GM23338 (cell line): ENCODE results near the gene BARD1. TPM values are rescaled to one million over a fixed set of nuclear protein-coding genes. Genes with fewer than 3 reads are reported as not detected.

ENCODE experiments used
- ATAC-seq: fragments of 200-7000 bp; cut with Tn5 transposase; 3 replicates; pipeline ENCODE4 v1.9.1; 2020
- DNase-seq: peaks from one replicate; pipeline ENCODE4 v3.0.0-alpha.2; 2015; ENCODE audit warnings: low spot score
- H2AFZ ChIP-seq: fragments of 200-600 bp; sonication (generic); 2 replicates; pipeline ENCODE4 v1.8.0; 2016; ENCODE audit warnings: antibody characterized with exemption, mild to moderate bottlenecking, moderate library complexity
- H3F3A ChIP-seq: fragments of 200-600 bp; sonication (generic); replicated peaks from 2 replicates; pipeline ENCODE4 v1.8.0; 2017; ENCODE audit warnings: antibody characterized with exemption, mixed run types, low read depth
- H3K27ac ChIP-seq: fragments of 200-600 bp; sonication (generic); 2 replicates; pipeline ENCODE4 v1.6.1; 2016; ENCODE audit warnings: low read depth
- H3K27me3 ChIP-seq: fragments of 200-600 bp; sonication (generic); 2 replicates; pipeline ENCODE4 v1.8.0; 2016; ENCODE audit warnings: mild to moderate bottlenecking, mixed run types, moderate library complexity; ENCODE audit not compliant: insufficient read depth
- H3K36me3 ChIP-seq: fragments of 200-600 bp; sonication (generic); 2 replicates; pipeline ENCODE4 v1.8.0; 2016; ENCODE audit warnings: mild to moderate bottlenecking; ENCODE audit not compliant: insufficient read depth
- H3K4me1 ChIP-seq: fragments of 200-600 bp; sonication (generic); 2 replicates; pipeline ENCODE4 v1.8.0; 2016; ENCODE audit warnings: mild to moderate bottlenecking, moderate library complexity; ENCODE audit not compliant: insufficient read depth
- H3K4me2 ChIP-seq: fragments of 200-600 bp; sonication (generic); 2 replicates; pipeline ENCODE4 v1.7.1; 2017; ENCODE audit warnings: mixed run types
- H3K4me3 ChIP-seq: fragments of 200-600 bp; sonication (generic); 2 replicates; pipeline ENCODE4 v1.6.1; 2016; ENCODE audit warnings: mixed run types
- H3K79me2 ChIP-seq: fragments of 200-600 bp; sonication (generic); replicated peaks from 2 replicates; pipeline ENCODE4 v1.8.0; 2017; ENCODE audit warnings: mild to moderate bottlenecking; ENCODE audit not compliant: insufficient read depth
- H3K9me2 ChIP-seq: fragments of 200-600 bp; sonication (generic); 2 replicates; pipeline ENCODE4 v1.8.0; 2017; ENCODE audit not compliant: insufficient read depth
- H4K20me1 ChIP-seq: fragments of 200-600 bp; sonication (generic); replicated peaks from 2 replicates; pipeline ENCODE4 v1.8.0; 2017; ENCODE audit warnings: mild to moderate bottlenecking; ENCODE audit not compliant: insufficient read depth
- H3K27ac Mint-ChIP-seq: 2 replicates; pipeline ENCODE4 v1.8.0; 2020; ENCODE audit warnings: inconsistent platforms, mild to moderate bottlenecking, moderate library complexity, mixed read lengths
- H3K27me3 Mint-ChIP-seq: 3 replicates; pipeline ENCODE4 v1.8.0; 2022; ENCODE audit warnings: low read depth, mild to moderate bottlenecking, moderate library complexity, mixed read lengths, inconsistent platforms; ENCODE audit not compliant: insufficient read depth, poor library complexity
- H3K36me3 Mint-ChIP-seq: 3 replicates; pipeline ENCODE4 v1.8.0; 2021; ENCODE audit warnings: low read depth, mild to moderate bottlenecking, inconsistent platforms, moderate library complexity, mixed read lengths
- H3K4me1 Mint-ChIP-seq: 3 replicates; pipeline ENCODE4 v1.8.0; 2020; ENCODE audit warnings: mild to moderate bottlenecking, inconsistent platforms, mixed read lengths
- H3K4me3 Mint-ChIP-seq: 3 replicates; pipeline ENCODE4 v1.8.0; 2021; ENCODE audit warnings: moderate library complexity, mild to moderate bottlenecking, inconsistent platforms, mixed read lengths
- H3K9me3 Mint-ChIP-seq: 3 replicates; pipeline ENCODE4 v1.8.0; 2020; ENCODE audit warnings: moderate library complexity, mild to moderate bottlenecking, inconsistent platforms, mixed read lengths
- CREB1 ChIP-seq: fragments of 250-450 bp; sonication (Bioruptor Pico); IDR thresholded peaks from 2 replicates; pipeline ENCODE4 v1.5.0; 2020; ENCODE audit warnings: low read depth, mild to moderate bottlenecking, moderate library complexity
- EZH2 ChIP-seq: fragments of 200-600 bp; sonication (generic); IDR thresholded peaks from one replicate; pipeline ENCODE4 v1.8.0; 2017; ENCODE audit warnings: antibody characterized with exemption, mild to moderate bottlenecking, low read depth; ENCODE audit not compliant: unreplicated experiment
- EZH2phosphoT487 ChIP-seq: fragments of 200-600 bp; sonication (generic); IDR thresholded peaks from one replicate; pipeline ENCODE4 v1.8.1; 2018; ENCODE audit warnings: antibody characterized with exemption; ENCODE audit not compliant: unreplicated experiment
- JUNB ChIP-seq: IDR thresholded peaks from one replicate; pipeline ENCODE4 v1.6.1; 2016; ENCODE audit warnings: antibody characterized with exemption; ENCODE audit not compliant: unreplicated experiment
- NANOG ChIP-seq: IDR thresholded peaks from 2 replicates; pipeline ENCODE4 v1.6.1; 2016; ENCODE audit warnings: antibody characterized with exemption, borderline replicate concordance
- POLR2AphosphoS5 ChIP-seq: IDR thresholded peaks from 2 replicates; pipeline ENCODE4 v1.6.1; 2016; ENCODE audit warnings: antibody characterized with exemption, low read depth
- STAT1 ChIP-seq: IDR thresholded peaks from one replicate; pipeline ENCODE4 v1.6.1; 2016; ENCODE audit warnings: antibody characterized with exemption; ENCODE audit not compliant: unreplicated experiment
- ZNF114 ChIP-seq: fragments of 250-450 bp; sonication (Bioruptor Pico); IDR thresholded peaks from 2 replicates; pipeline ENCODE4 v1.5.0; 2020; ENCODE audit warnings: mild to moderate bottlenecking, moderate library complexity
- ZNF331 ChIP-seq: fragments of 250-450 bp; sonication (Bioruptor Pico); IDR thresholded peaks from 2 replicates; pipeline ENCODE4 v1.5.0; 2020; ENCODE audit warnings: low read depth, mild to moderate bottlenecking, moderate library complexity
- polyA plus RNA-seq: library from polyadenylated mRNA; unstranded; fragments of >200 nt; fragmentation: Nextera tagmentation; extraction: Ambion mirVana; gene quantifications from 2 replicates; pipeline ENCODE4 v1.2.1, GENCODE V29; 2016
- total RNA-seq: library from RNA; depleted of rRNA; stranded (reverse); fragments of >200 nt; shearing (Covaris generic); gene quantifications from 2 replicates; pipeline ENCODE4 v1.2.3, GENCODE V29; 2014
- TF ChIP-seq, protein P1 (sequence below): fragments of 250-450 bp; sonication (Bioruptor Pico); IDR thresholded peaks from 2 replicates; pipeline ENCODE4 v1.5.0; 2020; ENCODE audit warnings: mild to moderate bottlenecking, moderate library complexity
- TF ChIP-seq, protein P2 (sequence below), 2 experiments: fragments of 200-600 bp in 1 of 2; sonication (generic) in 1 of 2; conservative IDR thresholded peaks; 2 replicates each; pipeline versions ENCODE4 v1.5.1 to v1.6.1; 2016 to 2017; ENCODE audit warnings: antibody characterized with exemption in 2 of 2, low read depth in 2 of 2, mild to moderate bottlenecking in 2 of 2, moderate library complexity in 1 of 2
- TF ChIP-seq, protein P3 (sequence below): IDR thresholded peaks from one replicate; pipeline ENCODE4 v1.6.1; 2018; ENCODE audit warnings: antibody characterized with exemption; ENCODE audit not compliant: unreplicated experiment
- TF ChIP-seq, protein P4 (sequence below): IDR thresholded peaks from 2 replicates; pipeline ENCODE4 v1.6.1; 2016; ENCODE audit warnings: antibody characterized with exemption

The BARD1 gene
- total and polyA plus RNA-seq, 2 experiments from 2014 or later, result 33.9 to 61.0 TPM

DNA sequence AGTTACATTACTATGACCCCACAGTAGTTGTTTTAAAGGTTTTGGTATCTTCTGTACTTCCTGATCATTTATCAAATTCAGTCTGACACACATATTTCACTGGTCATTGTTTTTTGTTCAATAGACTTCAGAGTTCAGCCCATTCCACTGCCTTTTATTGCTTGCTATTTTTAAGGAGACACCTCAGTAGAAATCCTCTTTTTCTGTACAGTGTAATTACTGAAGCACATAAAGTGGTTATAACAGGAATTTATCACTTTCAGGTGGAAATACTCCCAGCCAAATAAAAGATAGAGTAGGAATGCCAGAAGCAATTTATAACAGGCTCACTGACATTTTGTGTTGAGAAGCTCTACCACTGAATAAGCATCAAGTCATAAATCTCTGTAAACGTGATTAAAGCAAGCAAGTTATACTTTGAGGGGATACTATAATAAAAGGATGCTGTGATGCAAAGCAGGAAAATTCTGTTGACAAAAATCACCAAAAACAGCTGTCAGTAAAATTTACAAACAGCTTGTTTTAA is 6.6 kb upstream of the BARD1 start:
- no peaks in the 10 kb centered on the region; the same call in 1 of the 2 replicates for H3K9me2 ChIP-seq
- no peaks in the 10 kb centered on the region for H3K79me2 ChIP-seq
- TF ChIP-seq NANOG (no peak), EZH2 (no peak), CREB1 (CRISPR knock-in tag) (no peak), ZNF331 (CRISPR knock-in tag) (no peak), POLR2AphosphoS5 (no peak), STAT1 (no peak), JUNB (no peak), EZH2phosphoT487 (no peak), ZNF114 (CRISPR knock-in tag) (no peak)
- TF ChIP-seq, protein P1, sequence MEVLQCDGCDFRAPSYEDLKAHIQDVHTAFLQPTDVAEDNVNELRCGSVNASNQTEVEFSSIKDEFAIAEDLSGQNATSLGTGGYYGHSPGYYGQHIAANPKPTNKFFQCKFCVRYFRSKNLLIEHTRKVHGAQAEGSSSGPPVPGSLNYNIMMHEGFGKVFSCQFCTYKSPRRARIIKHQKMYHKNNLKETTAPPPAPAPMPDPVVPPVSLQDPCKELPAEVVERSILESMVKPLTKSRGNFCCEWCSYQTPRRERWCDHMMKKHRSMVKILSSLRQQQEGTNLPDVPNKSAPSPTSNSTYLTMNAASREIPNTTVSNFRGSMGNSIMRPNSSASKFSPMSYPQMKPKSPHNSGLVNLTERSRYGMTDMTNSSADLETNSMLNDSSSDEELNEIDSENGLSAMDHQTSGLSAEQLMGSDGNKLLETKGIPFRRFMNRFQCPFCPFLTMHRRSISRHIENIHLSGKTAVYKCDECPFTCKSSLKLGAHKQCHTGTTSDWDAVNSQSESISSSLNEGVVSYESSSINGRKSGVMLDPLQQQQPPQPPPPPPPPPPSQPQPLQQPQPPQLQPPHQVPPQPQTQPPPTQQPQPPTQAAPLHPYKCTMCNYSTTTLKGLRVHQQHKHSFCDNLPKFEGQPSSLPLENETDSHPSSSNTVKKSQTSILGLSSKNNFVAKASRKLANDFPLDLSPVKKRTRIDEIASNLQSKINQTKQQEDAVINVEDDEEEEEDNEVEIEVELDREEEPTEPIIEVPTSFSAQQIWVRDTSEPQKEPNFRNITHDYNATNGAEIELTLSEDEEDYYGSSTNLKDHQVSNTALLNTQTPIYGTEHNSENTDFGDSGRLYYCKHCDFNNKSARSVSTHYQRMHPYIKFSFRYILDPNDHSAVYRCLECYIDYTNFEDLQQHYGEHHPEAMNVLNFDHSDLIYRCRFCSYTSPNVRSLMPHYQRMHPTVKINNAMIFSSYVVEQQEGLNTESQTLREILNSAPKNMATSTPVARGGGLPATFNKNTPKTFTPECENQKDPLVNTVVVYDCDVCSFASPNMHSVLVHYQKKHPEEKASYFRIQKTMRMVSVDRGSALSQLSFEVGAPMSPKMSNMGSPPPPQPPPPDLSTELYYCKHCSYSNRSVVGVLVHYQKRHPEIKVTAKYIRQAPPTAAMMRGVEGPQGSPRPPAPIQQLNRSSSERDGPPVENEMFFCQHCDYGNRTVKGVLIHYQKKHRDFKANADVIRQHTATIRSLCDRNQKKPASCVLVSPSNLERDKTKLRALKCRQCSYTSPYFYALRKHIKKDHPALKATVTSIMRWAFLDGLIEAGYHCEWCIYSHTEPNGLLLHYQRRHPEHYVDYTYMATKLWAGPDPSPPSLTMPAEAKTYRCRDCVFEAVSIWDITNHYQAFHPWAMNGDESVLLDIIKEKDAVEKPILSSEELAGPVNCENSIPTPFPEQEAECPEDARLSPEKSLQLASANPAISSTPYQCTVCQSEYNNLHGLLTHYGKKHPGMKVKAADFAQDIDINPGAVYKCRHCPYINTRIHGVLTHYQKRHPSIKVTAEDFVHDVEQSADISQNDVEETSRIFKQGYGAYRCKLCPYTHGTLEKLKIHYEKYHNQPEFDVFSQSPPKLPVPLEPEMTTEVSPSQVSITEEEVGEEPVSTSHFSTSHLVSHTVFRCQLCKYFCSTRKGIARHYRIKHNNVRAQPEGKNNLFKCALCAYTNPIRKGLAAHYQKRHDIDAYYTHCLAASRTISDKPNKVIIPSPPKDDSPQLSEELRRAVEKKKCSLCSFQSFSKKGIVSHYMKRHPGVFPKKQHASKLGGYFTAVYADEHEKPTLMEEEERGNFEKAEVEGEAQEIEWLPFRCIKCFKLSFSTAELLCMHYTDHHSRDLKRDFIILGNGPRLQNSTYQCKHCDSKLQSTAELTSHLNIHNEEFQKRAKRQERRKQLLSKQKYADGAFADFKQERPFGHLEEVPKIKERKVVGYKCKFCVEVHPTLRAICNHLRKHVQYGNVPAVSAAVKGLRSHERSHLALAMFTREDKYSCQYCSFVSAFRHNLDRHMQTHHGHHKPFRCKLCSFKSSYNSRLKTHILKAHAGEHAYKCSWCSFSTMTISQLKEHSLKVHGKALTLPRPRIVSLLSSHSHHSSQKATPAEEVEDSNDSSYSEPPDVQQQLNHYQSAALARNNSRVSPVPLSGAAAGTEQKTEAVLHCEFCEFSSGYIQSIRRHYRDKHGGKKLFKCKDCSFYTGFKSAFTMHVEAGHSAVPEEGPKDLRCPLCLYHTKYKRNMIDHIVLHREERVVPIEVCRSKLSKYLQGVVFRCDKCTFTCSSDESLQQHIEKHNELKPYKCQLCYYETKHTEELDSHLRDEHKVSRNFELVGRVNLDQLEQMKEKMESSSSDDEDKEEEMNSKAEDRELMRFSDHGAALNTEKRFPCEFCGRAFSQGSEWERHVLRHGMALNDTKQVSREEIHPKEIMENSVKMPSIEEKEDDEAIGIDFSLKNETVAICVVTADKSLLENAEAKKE (CRISPR knock-in tag), result no peak
- TF ChIP-seq, protein P2, sequence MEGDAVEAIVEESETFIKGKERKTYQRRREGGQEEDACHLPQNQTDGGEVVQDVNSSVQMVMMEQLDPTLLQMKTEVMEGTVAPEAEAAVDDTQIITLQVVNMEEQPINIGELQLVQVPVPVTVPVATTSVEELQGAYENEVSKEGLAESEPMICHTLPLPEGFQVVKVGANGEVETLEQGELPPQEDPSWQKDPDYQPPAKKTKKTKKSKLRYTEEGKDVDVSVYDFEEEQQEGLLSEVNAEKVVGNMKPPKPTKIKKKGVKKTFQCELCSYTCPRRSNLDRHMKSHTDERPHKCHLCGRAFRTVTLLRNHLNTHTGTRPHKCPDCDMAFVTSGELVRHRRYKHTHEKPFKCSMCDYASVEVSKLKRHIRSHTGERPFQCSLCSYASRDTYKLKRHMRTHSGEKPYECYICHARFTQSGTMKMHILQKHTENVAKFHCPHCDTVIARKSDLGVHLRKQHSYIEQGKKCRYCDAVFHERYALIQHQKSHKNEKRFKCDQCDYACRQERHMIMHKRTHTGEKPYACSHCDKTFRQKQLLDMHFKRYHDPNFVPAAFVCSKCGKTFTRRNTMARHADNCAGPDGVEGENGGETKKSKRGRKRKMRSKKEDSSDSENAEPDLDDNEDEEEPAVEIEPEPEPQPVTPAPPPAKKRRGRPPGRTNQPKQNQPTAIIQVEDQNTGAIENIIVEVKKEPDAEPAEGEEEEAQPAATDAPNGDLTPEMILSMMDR (conservative IDR thresholded peaks at IDR 0.05; ENCODE audit: low read depth in 2 of 2), result no peak
- TF ChIP-seq, protein P3, sequence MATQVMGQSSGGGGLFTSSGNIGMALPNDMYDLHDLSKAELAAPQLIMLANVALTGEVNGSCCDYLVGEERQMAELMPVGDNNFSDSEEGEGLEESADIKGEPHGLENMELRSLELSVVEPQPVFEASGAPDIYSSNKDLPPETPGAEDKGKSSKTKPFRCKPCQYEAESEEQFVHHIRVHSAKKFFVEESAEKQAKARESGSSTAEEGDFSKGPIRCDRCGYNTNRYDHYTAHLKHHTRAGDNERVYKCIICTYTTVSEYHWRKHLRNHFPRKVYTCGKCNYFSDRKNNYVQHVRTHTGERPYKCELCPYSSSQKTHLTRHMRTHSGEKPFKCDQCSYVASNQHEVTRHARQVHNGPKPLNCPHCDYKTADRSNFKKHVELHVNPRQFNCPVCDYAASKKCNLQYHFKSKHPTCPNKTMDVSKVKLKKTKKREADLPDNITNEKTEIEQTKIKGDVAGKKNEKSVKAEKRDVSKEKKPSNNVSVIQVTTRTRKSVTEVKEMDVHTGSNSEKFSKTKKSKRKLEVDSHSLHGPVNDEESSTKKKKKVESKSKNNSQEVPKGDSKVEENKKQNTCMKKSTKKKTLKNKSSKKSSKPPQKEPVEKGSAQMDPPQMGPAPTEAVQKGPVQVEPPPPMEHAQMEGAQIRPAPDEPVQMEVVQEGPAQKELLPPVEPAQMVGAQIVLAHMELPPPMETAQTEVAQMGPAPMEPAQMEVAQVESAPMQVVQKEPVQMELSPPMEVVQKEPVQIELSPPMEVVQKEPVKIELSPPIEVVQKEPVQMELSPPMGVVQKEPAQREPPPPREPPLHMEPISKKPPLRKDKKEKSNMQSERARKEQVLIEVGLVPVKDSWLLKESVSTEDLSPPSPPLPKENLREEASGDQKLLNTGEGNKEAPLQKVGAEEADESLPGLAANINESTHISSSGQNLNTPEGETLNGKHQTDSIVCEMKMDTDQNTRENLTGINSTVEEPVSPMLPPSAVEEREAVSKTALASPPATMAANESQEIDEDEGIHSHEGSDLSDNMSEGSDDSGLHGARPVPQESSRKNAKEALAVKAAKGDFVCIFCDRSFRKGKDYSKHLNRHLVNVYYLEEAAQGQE, result no peak
- TF ChIP-seq, protein P4, sequence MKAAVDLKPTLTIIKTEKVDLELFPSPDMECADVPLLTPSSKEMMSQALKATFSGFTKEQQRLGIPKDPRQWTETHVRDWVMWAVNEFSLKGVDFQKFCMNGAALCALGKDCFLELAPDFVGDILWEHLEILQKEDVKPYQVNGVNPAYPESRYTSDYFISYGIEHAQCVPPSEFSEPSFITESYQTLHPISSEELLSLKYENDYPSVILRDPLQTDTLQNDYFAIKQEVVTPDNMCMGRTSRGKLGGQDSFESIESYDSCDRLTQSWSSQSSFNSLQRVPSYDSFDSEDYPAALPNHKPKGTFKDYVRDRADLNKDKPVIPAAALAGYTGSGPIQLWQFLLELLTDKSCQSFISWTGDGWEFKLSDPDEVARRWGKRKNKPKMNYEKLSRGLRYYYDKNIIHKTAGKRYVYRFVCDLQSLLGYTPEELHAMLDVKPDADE, result no peak
- no peak overlapping the region for H2AFZ ChIP-seq
- H3F3A ChIP-seq, result no peaks in the 10 kb centered on the region
- Mint-ChIP-seq H3K36me3 (no peaks in the 10 kb centered on the region), H3K4me3 (no peak overlapping the region), H3K4me1 (peaks cover 14% of the 10 kb centered on the region), H3K27ac (no peak overlapping the region), H3K9me3 (no peaks in the 10 kb centered on the region), H3K27me3 (peaks cover 4% of the 10 kb centered on the region)
- H3K27ac ChIP-seq, result no peak overlapping the region
- H3K4me1 ChIP-seq, result peaks cover under 1% of the 10 kb centered on the region; the same call in 1 of the 2 replicates
- H3K36me3 ChIP-seq, result no peaks in the 10 kb centered on the region
- no peaks in the 10 kb centered on the region for H4K20me1 ChIP-seq
- ATAC-seq (no peak), DNase-seq (no peak)
- no peak overlapping the region for H3K4me2 ChIP-seq
- no peak overlapping the region for H3K4me3 ChIP-seq
- H3K27me3 ChIP-seq, result peaks cover 4% of the 10 kb centered on the region; the same call in 1 of the 2 replicates
